SU-DHL-6 (cell line): ENCODE data around the gene NDUFA3.

Experiments
- EZH2phosphoT487 ChIP-seq: fragments of 200-600 bp; sonication (generic), shearing (Covaris generic); conservative IDR thresholded peaks from 2 replicates; pipeline ENCODE4 v1.6.1; 2018; ENCODE audit warnings: mild to moderate bottlenecking, antibody characterized with exemption, low read length, moderate library complexity, mixed read lengths
- TF ChIP-seq, protein P1 (sequence below): fragments of 200-600 bp; sonication (generic); IDR thresholded peaks from one replicate; pipeline ENCODE4 v1.5.1; 2017; ENCODE audit warnings: antibody characterized with exemption, mild to moderate bottlenecking, low read length, moderate library complexity; ENCODE audit not compliant: insufficient read depth, poor library complexity, severe bottlenecking

DNA sequence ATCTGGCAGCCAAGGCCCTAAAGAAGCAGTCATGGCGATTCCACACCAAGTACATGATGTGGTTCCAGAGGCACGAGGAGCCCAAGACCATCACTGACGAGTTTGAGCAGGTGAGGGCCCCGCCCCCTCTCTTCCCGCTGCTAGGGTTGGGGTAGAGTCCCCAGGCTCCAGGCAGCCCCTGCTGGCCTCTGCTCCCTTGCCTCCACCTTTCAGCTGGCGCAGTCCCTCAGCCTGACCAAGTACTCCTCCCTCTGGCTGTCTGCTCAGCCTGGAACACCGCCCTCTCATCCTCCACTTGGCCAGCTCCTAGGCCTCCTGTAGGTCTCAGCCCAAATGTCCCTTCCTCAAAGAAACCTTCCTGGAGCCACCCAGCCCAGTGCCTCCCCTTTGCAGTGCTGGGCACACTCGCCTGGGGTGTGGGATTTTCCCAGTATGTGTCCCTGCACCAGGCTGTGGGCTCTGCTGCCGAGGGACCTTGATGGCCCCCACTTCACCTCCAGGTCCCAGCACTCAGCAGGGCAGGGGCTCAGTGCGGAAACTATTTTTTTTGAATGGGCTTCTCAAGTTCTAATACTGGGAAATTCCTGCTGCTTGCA lies 51.2 kb downstream of the NDUFA3 start:
- TF ChIP-seq, protein P1, sequence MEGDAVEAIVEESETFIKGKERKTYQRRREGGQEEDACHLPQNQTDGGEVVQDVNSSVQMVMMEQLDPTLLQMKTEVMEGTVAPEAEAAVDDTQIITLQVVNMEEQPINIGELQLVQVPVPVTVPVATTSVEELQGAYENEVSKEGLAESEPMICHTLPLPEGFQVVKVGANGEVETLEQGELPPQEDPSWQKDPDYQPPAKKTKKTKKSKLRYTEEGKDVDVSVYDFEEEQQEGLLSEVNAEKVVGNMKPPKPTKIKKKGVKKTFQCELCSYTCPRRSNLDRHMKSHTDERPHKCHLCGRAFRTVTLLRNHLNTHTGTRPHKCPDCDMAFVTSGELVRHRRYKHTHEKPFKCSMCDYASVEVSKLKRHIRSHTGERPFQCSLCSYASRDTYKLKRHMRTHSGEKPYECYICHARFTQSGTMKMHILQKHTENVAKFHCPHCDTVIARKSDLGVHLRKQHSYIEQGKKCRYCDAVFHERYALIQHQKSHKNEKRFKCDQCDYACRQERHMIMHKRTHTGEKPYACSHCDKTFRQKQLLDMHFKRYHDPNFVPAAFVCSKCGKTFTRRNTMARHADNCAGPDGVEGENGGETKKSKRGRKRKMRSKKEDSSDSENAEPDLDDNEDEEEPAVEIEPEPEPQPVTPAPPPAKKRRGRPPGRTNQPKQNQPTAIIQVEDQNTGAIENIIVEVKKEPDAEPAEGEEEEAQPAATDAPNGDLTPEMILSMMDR: no peak
- TF ChIP-seq EZH2phosphoT487: no peak
